Measurements from ENCODE around the gene FILIP1L.

GRCh38 chr3:99945328-99945995 is 168.8 kb downstream of the FILIP1L start:
- TF ChIP-seq CTCF (IDR thresholded peaks at IDR 0.05) (no peak), POLR2A (IDR thresholded peaks at IDR 0.05) (no peak)

Measured in heart left ventricle (tissue), 13 donors.